Glutamatergic neuron (in vitro differentiated cells): Measurements from ENCODE around the gene APBB1IP. TPM values are rescaled to one million over a fixed set of nuclear protein-coding genes. Genes with fewer than 3 reads are reported as not detected.
"Not testable (repeated sequence)": the region's sequence is repeated elsewhere in the genome, so short reads cannot be mapped to it uniquely, and the experiment has no call there.

Source experiments
- DNase-seq: peaks from one replicate; pipeline ENCODE4 v3.0.0; 2022
- H3K27ac Mint-ChIP-seq: one replicate; pipeline ENCODE4 v1.8.0; 2020; ENCODE audit warnings: mild to moderate bottlenecking, mixed read lengths, inconsistent platforms; ENCODE audit not compliant: unreplicated experiment
- H3K27me3 Mint-ChIP-seq: one replicate; pipeline ENCODE4 v1.8.0; 2020; ENCODE audit warnings: mild to moderate bottlenecking, moderate library complexity, mixed read lengths, inconsistent platforms; ENCODE audit not compliant: unreplicated experiment
- H3K36me3 Mint-ChIP-seq: one replicate; pipeline ENCODE4 v1.8.0; 2020; ENCODE audit warnings: mild to moderate bottlenecking, mixed read lengths, inconsistent platforms; ENCODE audit not compliant: unreplicated experiment
- H3K4me1 Mint-ChIP-seq: one replicate; pipeline ENCODE4 v1.8.0; 2020; ENCODE audit warnings: mild to moderate bottlenecking, low read depth, mixed read lengths, inconsistent platforms; ENCODE audit not compliant: unreplicated experiment
- H3K4me3 Mint-ChIP-seq: one replicate; pipeline ENCODE4 v1.8.0; 2020; ENCODE audit warnings: mild to moderate bottlenecking, mixed read lengths, inconsistent platforms; ENCODE audit not compliant: unreplicated experiment
- H3K9me3 Mint-ChIP-seq: one replicate; pipeline ENCODE4 v1.8.0; 2020; ENCODE audit warnings: mild to moderate bottlenecking, moderate library complexity, mixed read lengths, inconsistent platforms; ENCODE audit not compliant: unreplicated experiment
- CTCF ChIP-seq: fragments of 200-600 bp; sonication (generic); IDR thresholded peaks from one replicate; pipeline ENCODE4 v1.5.0; 2021; ENCODE audit not compliant: partially characterized antibody, unreplicated experiment
- total RNA-seq: library from RNA; stranded (reverse); fragmentation: NEBNext Ultra II Directional; extraction: Animal tissue kit (Norgen Biotek cat#: 25700); gene quantifications from one replicate; pipeline ENCODE4 v1.2.1, GENCODE V29; 2021; ENCODE audit not compliant: unreplicated experiment

The APBB1IP gene
- total RNA-seq, 1 donor from 2014 or later = not detected

- Mint-ChIP-seq H3K36me3 (no peaks in the 10 kb centered on the region), H3K9me3 (no peaks in the 10 kb centered on the region), H3K4me3 (no peak overlapping the region), H3K27me3 (no peaks in the 10 kb centered on the region), H3K4me1 (no peaks in the 10 kb centered on the region), H3K27ac (no peak overlapping the region)
- no peak for TF ChIP-seq CTCF
- no peak for DNase-seq
Observed at GRCh38 chr10:26491934-26492333, 53.8 kb downstream of the APBB1IP start.

- H3K27me3 Mint-ChIP-seq, H3K9me3 Mint-ChIP-seq, H3K36me3 Mint-ChIP-seq, H3K4me1 Mint-ChIP-seq, H3K27ac Mint-ChIP-seq, H3K4me3 Mint-ChIP-seq, DNase-seq: not testable (repeated sequence)
Observed at GRCh38 chr10:26492725-26493124, 54.6 kb downstream of the APBB1IP start.

GRCh38 chr10:26494018-26494417, 55.9 kb downstream of the APBB1IP start:
- no peak for TF ChIP-seq CTCF
- Mint-ChIP-seq H3K27ac (no peak overlapping the region), H3K27me3 (no peaks in the 10 kb centered on the region), H3K9me3 (no peaks in the 10 kb centered on the region), H3K4me3 (no peak overlapping the region), H3K36me3 (no peaks in the 10 kb centered on the region), H3K4me1 (no peaks in the 10 kb centered on the region)
- DNase-seq = no peak

- H3K9me3 Mint-ChIP-seq = no peaks in the 10 kb centered on the region
- no peaks in the 10 kb centered on the region for H3K27me3 Mint-ChIP-seq
- H3K27ac Mint-ChIP-seq = no peak overlapping the region
- no peaks in the 10 kb centered on the region for H3K4me1 Mint-ChIP-seq
- no peak for TF ChIP-seq CTCF
- no peaks in the 10 kb centered on the region for H3K36me3 Mint-ChIP-seq
- no peak overlapping the region for H3K4me3 Mint-ChIP-seq
- no peak for DNase-seq
Observed at GRCh38 chr10:26499426-26499825, 61.3 kb downstream of the APBB1IP start.

- Mint-ChIP-seq H3K27me3 (peaks cover 2% of the 10 kb centered on the region), H3K27ac (no peak overlapping the region), H3K36me3 (no peaks in the 10 kb centered on the region), H3K4me1 (no peaks in the 10 kb centered on the region), H3K4me3 (no peak overlapping the region), H3K9me3 (peaks cover 4% of the 10 kb centered on the region)
- no peak for TF ChIP-seq CTCF
- DNase-seq = no peak
Observed at GRCh38 chr10:26502986-26503385, 64.8 kb downstream of the APBB1IP start.

GRCh38 chr10:26503911-26504310, 65.8 kb downstream of the APBB1IP start:
- H3K36me3 Mint-ChIP-seq = no peaks in the 10 kb centered on the region
- no peaks in the 10 kb centered on the region for H3K4me1 Mint-ChIP-seq
- peaks cover 2% of the 10 kb centered on the region for H3K27me3 Mint-ChIP-seq
- no peak for DNase-seq
- peaks cover 4% of the 10 kb centered on the region for H3K9me3 Mint-ChIP-seq
- no peak for TF ChIP-seq CTCF
- no peak overlapping the region for H3K27ac Mint-ChIP-seq
- no peak overlapping the region for H3K4me3 Mint-ChIP-seq

GRCh38 chr10:26504429-26504828, 66.3 kb downstream of the APBB1IP start:
- H3K27me3 Mint-ChIP-seq, DNase-seq, H3K36me3 Mint-ChIP-seq, H3K4me1 Mint-ChIP-seq, H3K4me3 Mint-ChIP-seq, H3K9me3 Mint-ChIP-seq, H3K27ac Mint-ChIP-seq: not testable (repeated sequence)
